IPS-NIHi7 (cell line): ENCODE results near the gene GABBR1.
"Not testable (repeated sequence)": the region's sequence is repeated elsewhere in the genome, so short reads cannot be mapped to it uniquely, and the experiment has no call there.

ENCODE experiments used
- DNase-seq: peaks from one replicate; pipeline ENCODE4 v3.0.0; 2012; ENCODE audit warnings: mixed read lengths; ENCODE audit errors: extremely low spot score

The GABBR1 gene

GRCh38 chr6:29632789-29633533, at the start of gene GABBR1:
GABBR1 (minus strand) TSS chr6:29633183; CDS start chr6:29632385, 798 bp downstream.
- DNase-seq = peak; percentile 91

GRCh38 chr6:29681811-29682210, 48.8 kb upstream of the GABBR1 start:
- no peak for DNase-seq

DNA sequence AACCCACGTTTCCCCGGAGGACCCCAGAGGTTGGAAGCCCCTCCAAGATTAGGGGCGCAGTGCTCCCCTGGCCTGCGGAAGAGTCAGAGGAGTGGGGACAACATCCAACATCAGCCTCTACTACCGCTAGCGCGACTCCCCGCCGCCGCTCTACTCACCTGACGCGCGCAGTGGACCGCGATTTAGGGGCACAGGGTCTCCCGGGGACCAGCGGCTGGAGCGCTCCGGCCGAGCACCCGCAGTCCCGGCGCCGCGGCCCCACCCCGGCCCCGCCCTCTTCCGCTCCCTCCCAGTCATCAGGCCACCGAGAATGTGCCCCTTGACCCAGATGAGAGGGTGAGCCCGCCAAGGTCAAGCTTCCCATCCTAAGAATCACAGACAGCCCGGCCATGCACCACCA, 47.9 kb upstream of the GABBR1 start, which contains the start of gene ZFP57:
Gene ZFP57, minus strand, starts transcription at position 249 of the 400 bp plus-strand sequence. CDS start 4,149 bp downstream, outside the sequence.
- no peak for DNase-seq

DNA sequence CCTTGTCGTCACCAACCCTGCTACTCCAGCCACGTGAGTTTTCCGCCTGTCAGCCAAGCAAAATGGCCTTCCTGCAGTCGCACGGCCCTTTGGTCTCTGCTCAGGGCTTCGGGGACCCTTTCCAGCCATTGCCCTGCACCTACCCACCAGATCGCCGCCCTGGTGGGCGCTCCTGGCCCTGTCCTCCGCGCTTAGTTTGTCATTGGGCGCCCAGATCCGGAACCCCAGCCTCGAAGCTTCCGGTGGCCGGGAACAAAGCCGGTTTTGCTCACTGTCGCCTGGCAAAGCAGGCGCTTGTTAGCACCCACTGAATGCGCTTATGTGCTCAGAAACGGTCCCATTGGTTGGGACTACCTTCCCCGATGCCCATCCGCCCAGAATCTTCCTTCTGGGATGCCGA, 47.4 kb upstream of the GABBR1 start:
- no peak for DNase-seq

DNA sequence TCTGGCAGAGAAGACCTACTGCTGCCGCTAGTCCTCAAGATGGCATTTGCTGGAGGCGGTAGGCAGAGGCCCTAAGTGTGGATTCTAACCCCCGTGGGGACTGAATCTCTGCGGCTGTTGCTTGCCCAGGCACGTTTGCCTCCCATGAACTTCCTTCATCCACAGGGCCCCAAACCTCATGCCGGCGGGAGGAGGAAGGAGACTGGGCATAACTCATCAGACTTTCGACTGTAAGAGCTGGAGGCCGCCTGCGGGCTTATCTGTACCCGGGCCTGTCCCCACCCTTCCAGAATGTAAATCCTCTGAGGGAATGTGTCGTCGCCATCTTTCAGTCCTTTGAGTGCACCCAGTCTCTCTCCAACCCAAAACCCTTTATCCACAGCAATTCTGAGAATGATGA, 47.0 kb upstream of the GABBR1 start:
- no peak for DNase-seq

DNA sequence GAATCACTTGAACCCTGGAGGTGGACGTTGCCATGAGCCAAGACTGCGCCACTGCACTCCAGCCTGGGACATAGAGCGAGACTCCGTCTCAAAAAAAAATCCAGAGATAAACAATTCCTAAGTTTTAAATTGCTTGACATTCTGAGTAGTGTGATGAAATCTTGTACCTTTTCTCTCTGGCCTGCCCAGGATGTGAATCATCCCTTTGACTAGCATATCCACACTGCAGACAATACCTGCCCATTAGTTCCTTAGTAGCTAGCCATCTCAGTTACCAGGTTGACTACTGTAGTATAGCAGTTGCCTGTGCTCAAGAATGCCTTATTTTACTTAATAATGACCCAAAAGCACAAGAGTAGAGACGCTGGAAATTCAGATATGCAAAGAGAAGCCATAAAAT, 45.1 kb upstream of the GABBR1 start:
- DNase-seq = no peak

DNA sequence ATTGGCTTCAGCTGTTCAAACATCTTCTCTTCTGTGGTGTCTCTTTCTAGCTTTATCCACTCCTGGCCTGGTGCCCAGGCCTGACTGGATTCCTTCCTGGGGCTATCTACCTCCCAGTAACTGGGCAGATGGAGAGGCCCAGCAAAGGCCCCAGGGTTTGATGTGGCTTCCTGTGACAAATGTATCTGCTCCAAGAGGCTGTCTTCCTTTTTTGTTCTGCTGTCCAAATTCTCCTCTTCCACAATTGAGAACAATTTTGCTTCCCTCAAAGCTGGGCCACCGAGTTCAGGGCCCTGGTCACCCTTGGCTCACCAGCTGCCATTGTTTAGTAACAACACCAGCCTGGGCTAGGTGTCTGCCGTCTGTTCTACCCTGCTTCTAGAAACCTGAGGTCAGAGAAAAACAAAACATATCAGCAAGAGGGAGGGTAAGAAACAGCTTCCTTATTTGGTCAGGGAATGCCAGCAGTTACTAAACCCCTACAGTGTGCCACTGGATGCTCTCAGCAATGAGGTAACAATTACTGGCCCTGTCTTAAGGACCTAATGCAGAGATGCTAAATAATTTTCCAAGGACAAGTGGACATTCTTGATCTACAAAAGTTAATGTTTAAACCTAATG, 44.1 kb upstream of the GABBR1 start:
- DNase-seq = no peak

DNA sequence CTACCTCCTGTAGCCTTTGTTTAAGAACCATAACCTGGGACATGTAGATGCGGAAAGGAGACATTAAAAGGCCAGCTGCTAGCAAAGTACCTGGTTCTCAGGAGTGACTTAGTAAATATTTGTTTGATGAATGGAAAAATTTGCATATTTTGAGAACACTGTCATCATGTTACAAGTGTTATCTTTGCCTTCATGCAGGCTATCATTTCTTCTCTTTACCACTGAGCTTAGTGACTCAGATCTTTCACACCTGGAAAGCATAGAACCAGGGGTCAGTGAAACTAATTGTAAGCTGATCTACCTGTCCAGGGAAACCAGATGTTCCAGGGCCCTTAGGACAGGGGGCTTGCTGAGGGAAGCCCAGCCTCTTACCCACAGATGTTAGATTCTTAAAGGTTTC, 42.6 kb upstream of the GABBR1 start:
- DNase-seq = no peak

GRCh38 chr6:29674008-29674407, 41.0 kb upstream of the GABBR1 start:
- DNase-seq = no peak

GRCh38 chr6:29673161-29673560, 40.2 kb upstream of the GABBR1 start:
- no peak for DNase-seq

DNA sequence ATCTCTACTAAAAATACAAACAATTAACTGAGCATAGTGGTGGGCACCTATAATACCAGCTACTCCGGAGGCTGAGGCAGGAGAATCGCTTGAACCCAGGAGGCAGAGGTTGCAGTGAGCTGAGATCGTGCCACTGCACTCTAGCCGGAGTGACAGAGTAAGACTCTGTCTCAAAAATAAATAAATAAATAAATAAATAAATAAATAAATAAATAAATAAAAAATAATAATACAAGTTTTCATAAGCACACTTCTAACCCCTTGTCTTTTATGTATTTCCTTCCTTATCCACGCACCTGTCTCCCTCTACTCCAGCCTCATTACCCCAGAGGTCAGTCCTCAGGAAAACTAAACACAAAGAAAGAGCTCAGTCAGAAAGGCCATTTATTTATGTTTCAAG, 39.1 kb upstream of the GABBR1 start:
- not testable (repeated sequence) for DNase-seq

- no peak for DNase-seq
Observed at GRCh38 chr6:29671026-29671425, 38.0 kb upstream of the GABBR1 start.

- DNase-seq = peak; percentile 55
Observed at GRCh38 chr6:29667158-29667557, 34.2 kb upstream of the GABBR1 start.

GRCh38 chr6:29666826-29667130, 33.8 kb upstream of the GABBR1 start:
- no peak for DNase-seq

GRCh38 chr6:29665942-29666825, 33.2 kb upstream of the GABBR1 start:
- DNase-seq = no peak

DNA sequence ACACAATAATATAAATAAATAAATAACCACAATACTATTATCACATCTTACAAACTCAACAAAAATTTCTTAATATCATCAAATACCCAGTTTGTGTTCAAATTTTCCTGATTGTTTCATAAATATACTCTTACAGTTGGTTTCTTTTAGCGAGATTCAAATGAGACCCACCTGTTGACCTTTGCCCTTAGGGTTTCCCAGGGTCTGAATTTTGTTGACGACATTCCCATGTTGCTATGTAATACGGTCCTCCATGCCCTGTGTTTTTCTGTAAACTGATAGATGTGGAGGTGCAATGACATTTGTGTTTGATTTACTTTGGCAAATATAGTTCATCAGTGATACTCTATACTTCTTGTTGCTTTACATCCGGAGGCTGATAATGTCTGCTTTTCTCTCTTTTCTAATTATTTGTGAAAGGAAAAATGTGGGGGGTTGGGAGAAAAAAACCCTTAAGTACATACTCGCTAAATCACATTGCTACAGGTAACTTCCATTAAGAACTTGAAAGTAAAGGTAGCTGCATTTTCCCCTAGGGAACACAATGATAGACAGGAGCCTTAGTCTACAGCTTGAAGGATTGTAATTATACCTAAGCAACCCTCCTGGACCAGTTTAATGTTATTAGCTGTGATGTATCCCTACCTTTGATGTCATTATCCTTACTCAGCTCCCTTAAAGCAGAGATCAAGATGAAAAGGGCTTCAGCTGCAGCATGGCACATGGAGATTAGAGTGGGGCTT, 30.5 kb upstream of the GABBR1 start:
- DNase-seq = no peak

- peak; percentile 57 for DNase-seq
Observed at GRCh38 chr6:29661502-29662141, 28.6 kb upstream of the GABBR1 start.

DNA sequence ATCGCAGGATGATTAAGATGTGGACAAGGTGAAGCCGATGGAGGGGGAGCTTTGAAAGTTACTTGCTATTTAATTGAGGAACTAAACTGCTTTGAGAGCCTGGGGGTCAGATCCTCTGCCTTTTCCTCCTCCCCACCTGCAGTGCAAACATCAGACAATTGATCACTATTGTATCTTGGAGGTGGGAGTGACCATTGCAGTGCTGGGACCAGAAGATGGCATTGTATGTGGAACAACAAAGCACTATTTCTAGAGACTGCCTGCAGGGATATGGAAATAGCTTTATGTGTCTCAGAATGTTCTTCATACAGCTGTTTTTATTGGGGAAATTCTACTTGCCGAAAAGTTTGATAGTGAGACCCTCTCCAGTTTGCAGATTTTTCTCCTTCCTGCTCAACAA, 28.1 kb upstream of the GABBR1 start:
- DNase-seq = no peak

DNA sequence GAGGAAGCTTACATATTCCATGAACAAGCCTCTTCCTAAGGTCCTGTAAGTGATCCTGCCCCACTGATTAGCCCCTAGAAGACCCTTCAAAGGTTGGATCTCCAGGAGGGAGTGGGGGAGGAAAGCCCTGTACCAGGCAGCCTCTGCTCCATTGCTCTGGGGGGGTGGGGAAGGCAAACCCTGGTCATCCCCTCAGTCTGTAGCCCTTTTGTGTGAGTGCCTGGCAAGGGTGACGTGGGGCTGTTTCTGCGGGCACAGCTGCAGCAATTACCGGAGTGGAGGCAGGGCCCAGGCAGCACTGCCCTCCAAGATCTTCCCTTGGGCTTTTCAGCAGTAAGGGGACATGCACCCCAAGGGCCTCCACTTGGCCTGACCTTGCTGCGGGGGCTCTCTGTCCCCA, 23.8 kb upstream of the GABBR1 start, which contains the start of gene MOG:
Gene MOG, plus strand, starts transcription at position 295 of the 400 bp plus-strand sequence. CDS start 118 bp downstream, outside the sequence.
- DNase-seq = no peak

- DNase-seq = no peak
Observed at GRCh38 chr6:29656157-29656556, 23.2 kb upstream of the GABBR1 start.

- no peak for DNase-seq
Observed at GRCh38 chr6:29655658-29656057, 22.7 kb upstream of the GABBR1 start.
